OCI-LY7 (cell line): Measurements from ENCODE around the gene SLC8A1. TPM values are rescaled to one million over a fixed set of nuclear protein-coding genes. Genes with fewer than 3 reads are reported as not detected.

Experiments
- BruUV-seq: library from RNA; stranded (reverse); fragments of 400-500 nt; replicated peaks from 2 replicates; lab custom pipeline; 2021; lab: Mats Ljungman, UMichigan
- CTCF ChIA-PET: fragments of 300-600 bp; sonication (Branson Sonifier 250); formaldehyde crosslinking; loops from one replicate; lab custom pipeline; 2022; ENCODE audit warnings: antibody characterized with exemption; ENCODE audit not compliant: unreplicated experiment; lab: Charles Lee
- POLR2A ChIA-PET: fragments of 300-600 bp; sonication (Branson Sonifier 250); formaldehyde crosslinking; loops from one replicate; lab custom pipeline; 2022; ENCODE audit warnings: antibody characterized with exemption; lab: Charles Lee
- DNase-seq: peaks from one replicate; pipeline ENCODE4 v3.0.0-alpha.2; 2015; ENCODE audit warnings: low spot score
- H2AFZ ChIP-seq: fragments of 200-600 bp; sonication (generic), shearing (Covaris generic); 2 replicates; pipeline ENCODE4 v1.6.1; 2014; ENCODE audit warnings: mild to moderate bottlenecking, antibody characterized with exemption, low read length, moderate library complexity
- H3K27ac ChIP-seq: fragments of 200-600 bp; sonication (generic); 2 replicates; pipeline ENCODE4 v1.5.1; 2014; ENCODE audit warnings: mixed run types, low read depth, mild to moderate bottlenecking, moderate library complexity, low read length, inconsistent platforms; ENCODE audit not compliant: poor library complexity, severe bottlenecking
- H3K36me3 ChIP-seq: fragments of 200-600 bp; sonication (generic); 2 replicates; pipeline ENCODE4 v1.6.1; 2014; ENCODE audit warnings: mild to moderate bottlenecking, antibody characterized with exemption, low read length, moderate library complexity, mixed read lengths; ENCODE audit not compliant: insufficient read depth
- H3K4me1 ChIP-seq: fragments of 200-600 bp; sonication (generic); 2 replicates; pipeline ENCODE4 v1.5.1; 2014; ENCODE audit warnings: mild to moderate bottlenecking, low read length; ENCODE audit not compliant: insufficient read depth, poor library complexity, severe bottlenecking
- H3K4me2 ChIP-seq: fragments of 200-600 bp; sonication (generic); 2 replicates; pipeline ENCODE4 v1.6.1; 2014; ENCODE audit warnings: mild to moderate bottlenecking, low read length
- H3K4me3 ChIP-seq: fragments of 200-600 bp; sonication (generic); 2 replicates; pipeline ENCODE4 v1.5.1; 2014; ENCODE audit warnings: mild to moderate bottlenecking, low read depth, low read length; ENCODE audit not compliant: poor library complexity, severe bottlenecking
- H3K79me2 ChIP-seq: fragments of 200-600 bp; sonication (generic); 2 replicates; pipeline ENCODE4 v1.6.1; 2016; ENCODE audit warnings: low read depth, mild to moderate bottlenecking, low read length, moderate library complexity, mixed read lengths; ENCODE audit not compliant: insufficient read depth
- H3K9me2 ChIP-seq: fragments of 200-600 bp; sonication (generic); 2 replicates; pipeline ENCODE4 v1.6.1; 2016; ENCODE audit warnings: mild to moderate bottlenecking, low read length, mixed read lengths; ENCODE audit not compliant: insufficient read depth
- H3K9me3 ChIP-seq: fragments of 200-600 bp; sonication (generic); 2 replicates; pipeline ENCODE4 v1.6.1; 2014; ENCODE audit warnings: mild to moderate bottlenecking, mixed run types, low read length, mixed read lengths
- H4K20me1 ChIP-seq: fragments of 200-600 bp; sonication (generic); 2 replicates; pipeline ENCODE4 v1.6.1; 2014; ENCODE audit warnings: mild to moderate bottlenecking, antibody characterized with exemption, low read length, moderate library complexity, mixed read lengths; ENCODE audit not compliant: insufficient read depth
- CTCF ChIP-seq: fragments of 200-600 bp; sonication (generic); conservative IDR thresholded peaks from 2 replicates; pipeline ENCODE4 v1.5.1; 2014; ENCODE audit warnings: mild to moderate bottlenecking, antibody characterized with exemption, low read length, moderate library complexity, mixed read lengths
- EZH2phosphoT487 ChIP-seq: fragments of 200-600 bp; sonication (generic); IDR thresholded peaks from 2 replicates; pipeline ENCODE4 v1.6.1; 2018; ENCODE audit warnings: low read depth, borderline replicate concordance, mild to moderate bottlenecking, mixed run types, antibody characterized with exemption, low read length, moderate library complexity, mixed read lengths
- intact Hi-C: fragments of 100-400 bp; cut with micrococcal nuclease; formaldehyde crosslinking; loops from one replicate; pipeline ENCODE4 v1.10.0; 2022; ENCODE audit not compliant: unreplicated experiment
- total RNA-seq, 2 experiments: library from RNA; depleted of rRNA in 1 of 2; stranded (reverse); fragments of >200 nt in 1 of 2; shearing (Covaris generic) in 1 of 2; gene quantifications; 2 replicates each; pipeline ENCODE4 v1.2.3, GENCODE V29; 2014 to 2022

SLC8A1 gene
- total RNA-seq, 2 experiments from 2014 or later, result 3.6 to 7.3 TPM

- ChIA-PET POLR2A (no interaction called here), CTCF (no interaction called here)
- H3K9me2 ChIP-seq, result no peaks in the 10 kb centered on the region
- TF ChIP-seq EZH2phosphoT487 (no peak), CTCF (no peak)
- intact Hi-C loops, result no loop called here
- no peaks in the 10 kb centered on the region for H3K4me1 ChIP-seq
- H3K79me2 ChIP-seq, result no peaks in the 10 kb centered on the region
- DNase-seq, result no peak
- H3K9me3 ChIP-seq, result peaks cover 33% of the 10 kb centered on the region
- BruUV-seq, result no TSS peak
- no peak overlapping the region for H3K27ac ChIP-seq
- no peak overlapping the region for H2AFZ ChIP-seq
- H3K36me3 ChIP-seq, result peaks cover 6% of the 10 kb centered on the region; the same call in 1 of the 2 replicates
- no peak overlapping the region for H3K4me2 ChIP-seq
- H4K20me1 ChIP-seq, result no peaks in the 10 kb centered on the region
- no peak overlapping the region for H3K4me3 ChIP-seq
Measured at GRCh38 chr2:40384714-40385113, 67.2 kb downstream of the SLC8A1 start.

- Histone ChIP-seq H3K79me2 (no peaks in the 10 kb centered on the region), H3K36me3 (peaks cover 6% of the 10 kb centered on the region; the same call in 1 of the 2 replicates), H3K4me2 (no peak overlapping the region), H3K4me3 (no peak overlapping the region), H4K20me1 (no peaks in the 10 kb centered on the region), H3K4me1 (no peaks in the 10 kb centered on the region), H3K9me3 (peaks cover 37% of the 10 kb centered on the region), H2AFZ (no peak overlapping the region), H3K9me2 (no peaks in the 10 kb centered on the region), H3K27ac (no peak overlapping the region)
- POLR2A ChIA-PET, result no interaction called here
- CTCF ChIA-PET, result no interaction called here
- intact Hi-C loops, result no loop called here
- no peak for DNase-seq
- TF ChIP-seq CTCF (0 out of 2 replicates have a peak, but pooled peaks have one; percentile 28), EZH2phosphoT487 (no peak)
- no TSS peak for BruUV-seq
Measured at GRCh38 chr2:40384233-40384632, 67.7 kb downstream of the SLC8A1 start.

- intact Hi-C loops, result no loop called here
- no peak overlapping the region for H2AFZ ChIP-seq
- H4K20me1 ChIP-seq, result no peaks in the 10 kb centered on the region
- H3K9me3 ChIP-seq, result peaks cover 42% of the 10 kb centered on the region
- peaks cover 6% of the 10 kb centered on the region; the same call in 1 of the 2 replicates for H3K36me3 ChIP-seq
- DNase-seq, result no peak
- H3K4me1 ChIP-seq, result no peaks in the 10 kb centered on the region
- no TSS peak for BruUV-seq
- H3K79me2 ChIP-seq, result no peaks in the 10 kb centered on the region
- ChIA-PET POLR2A (interaction anchor here (1.2 kb wide), 1 partner anchor 8 kb away, joined by 4 read pairs; no protein-coding TSS in a partner anchor), CTCF (no interaction called here)
- no peaks in the 10 kb centered on the region for H3K9me2 ChIP-seq
- no peak overlapping the region for H3K27ac ChIP-seq
- H3K4me2 ChIP-seq, result no peak overlapping the region
- TF ChIP-seq CTCF (no peak), EZH2phosphoT487 (no peak)
- no peak overlapping the region for H3K4me3 ChIP-seq
Measured at GRCh38 chr2:40380721-40381120, 71.2 kb downstream of the SLC8A1 start.
